ENCODE measurements around the gene SMIM45.

Gene SMIM45

DNA sequence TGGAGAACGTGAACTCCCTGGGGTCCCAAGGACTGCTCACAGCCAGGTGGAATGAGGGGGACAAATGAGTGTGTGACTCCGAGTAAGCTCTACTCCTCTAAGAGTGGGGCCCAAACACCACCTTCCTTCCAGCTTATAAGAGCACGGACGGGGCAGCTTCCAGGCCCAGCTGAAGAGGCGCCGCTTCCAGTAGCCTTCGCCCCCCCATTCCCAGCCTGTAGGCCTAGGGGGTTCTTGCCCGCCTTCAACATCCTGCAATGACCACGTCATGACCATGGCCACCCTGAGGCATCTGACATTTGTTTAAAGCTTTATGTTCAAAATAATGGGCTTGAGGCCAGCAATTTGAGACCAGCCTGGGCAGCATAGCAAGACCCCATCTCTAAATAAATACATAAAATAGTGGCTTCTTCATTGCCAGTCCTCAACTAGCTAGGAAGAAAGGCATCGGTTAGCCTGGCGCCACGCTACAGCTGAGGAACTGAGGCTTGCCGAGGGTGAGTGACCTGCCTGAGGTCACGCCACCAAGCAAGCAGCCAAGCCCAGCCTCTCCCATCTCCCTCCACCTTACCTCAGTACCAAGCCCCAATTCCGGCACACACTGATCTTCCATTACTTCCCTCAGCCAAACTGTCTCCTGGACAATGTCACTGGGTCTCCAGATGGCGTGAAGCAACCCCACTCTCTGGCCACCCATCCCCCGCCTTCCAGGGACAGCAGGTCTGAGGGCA lies 17.5 kb upstream of the SMIM45 start:
- H3K27me3 ChIP-seq (ENCODE audit: control insufficient read depth in 1 of 2, insufficient read depth in 2 of 2, low read length in 2 of 2) = no peaks in the 10 kb centered on the region
- no peak overlapping the region for H3K27ac ChIP-seq (ENCODE audit: low read depth in 2 of 2, low read length in 1 of 2)
- H3K9me3 ChIP-seq (ENCODE audit: control insufficient read depth in 2 of 2, insufficient read depth in 1 of 2, low read depth in 1 of 2, low read length in 1 of 2) = no peaks in the 10 kb centered on the region
- H3K4me1 ChIP-seq (ENCODE audit: control insufficient read depth in 2 of 2, insufficient read depth in 2 of 2, low read length in 1 of 2) = peaks cover 0 to 5% of the 10 kb centered on the region in 2 donors
- H3K36me3 ChIP-seq (ENCODE audit: control insufficient read depth in 2 of 2, insufficient read depth in 2 of 2, low read length in 1 of 2) = no peaks in the 10 kb centered on the region
- whole genome bisulfite sequencing, 2 donors = 93 to 94% methylated on average over 17 of the region's 17 CpGs
- H3K4me3 ChIP-seq (ENCODE audit: low read depth in 1 of 2, low read length in 2 of 2) = no peak overlapping the region

- WGBS, 2 donors = 87 to 96% methylated on average over 4 of the region's 4 CpGs
- peaks cover 0 to 8% of the 10 kb centered on the region in 2 donors for H3K4me1 ChIP-seq (ENCODE audit: control insufficient read depth in 2 of 2, insufficient read depth in 2 of 2, low read length in 1 of 2)
- no peaks in the 10 kb centered on the region for H3K9me3 ChIP-seq (ENCODE audit: control insufficient read depth in 2 of 2, insufficient read depth in 1 of 2, low read depth in 1 of 2, low read length in 1 of 2)
- peaks cover 0 to 2% of the 10 kb centered on the region in 2 donors for H3K36me3 ChIP-seq (ENCODE audit: control insufficient read depth in 2 of 2, insufficient read depth in 2 of 2, low read length in 1 of 2)
- H3K27me3 ChIP-seq (ENCODE audit: control insufficient read depth in 1 of 2, insufficient read depth in 2 of 2, low read length in 2 of 2) = no peaks in the 10 kb centered on the region
- no peak overlapping the region for H3K27ac ChIP-seq (ENCODE audit: low read depth in 2 of 2, low read length in 1 of 2)
- no peak overlapping the region for H3K4me3 ChIP-seq (ENCODE audit: low read depth in 1 of 2, low read length in 2 of 2)
Measured at GRCh38 chr22:41935015-41935351, 17.0 kb upstream of the SMIM45 start.

DNA sequence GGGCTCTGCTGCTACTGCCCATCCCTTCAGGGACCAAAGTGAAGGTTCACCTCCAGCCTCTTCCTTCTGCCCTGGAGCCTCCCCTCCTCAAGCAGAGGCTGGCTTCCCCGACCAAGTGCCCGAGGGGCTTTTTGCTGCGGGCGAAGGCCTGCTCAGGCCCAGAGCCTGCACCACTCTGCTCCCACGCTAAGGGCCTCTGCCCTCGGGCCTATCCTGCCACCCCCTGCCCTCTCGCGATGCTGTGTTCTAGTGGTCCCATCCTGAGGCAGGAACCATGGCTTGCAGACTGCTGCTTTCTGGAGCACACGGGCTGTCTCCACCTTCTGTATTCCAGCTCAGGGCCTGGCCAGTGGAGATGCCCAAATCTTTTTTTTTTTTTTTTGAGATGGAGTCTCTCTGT lies 16.4 kb upstream of the SMIM45 start:
- Histone ChIP-seq H3K27ac (ENCODE audit: low read depth in 2 of 2, low read length in 1 of 2) (no peak overlapping the region), H3K4me3 (ENCODE audit: low read depth in 1 of 2, low read length in 2 of 2) (no peak overlapping the region)
- 92 to 94% methylated on average over 9 of the region's 9 CpGs for WGBS, 2 donors

DNA sequence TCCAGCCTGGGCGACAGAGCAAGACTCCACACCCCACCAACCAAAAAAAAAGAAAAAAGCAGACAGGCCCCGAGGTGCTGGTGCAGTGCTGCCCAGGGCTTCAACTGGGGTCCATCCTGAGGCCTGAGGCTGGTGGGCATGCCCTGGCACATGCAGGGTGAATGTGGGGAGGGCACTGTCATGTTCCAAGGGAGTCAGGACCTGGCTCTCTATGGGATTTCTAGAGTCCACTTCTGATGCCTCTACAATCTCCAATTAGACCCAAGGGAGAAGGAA lies 15.1 kb upstream of the SMIM45 start:
- H3K27me3 ChIP-seq (ENCODE audit: control insufficient read depth in 1 of 2, insufficient read depth in 2 of 2, low read length in 2 of 2) = no peaks in the 10 kb centered on the region
- no peak overlapping the region for H3K27ac ChIP-seq (ENCODE audit: low read depth in 2 of 2, low read length in 1 of 2)
- H3K9me3 ChIP-seq (ENCODE audit: control insufficient read depth in 2 of 2, insufficient read depth in 1 of 2, low read depth in 1 of 2, low read length in 1 of 2) = no peaks in the 10 kb centered on the region
- 90 to 93% methylated on average over 2 of the region's 2 CpGs for WGBS, 2 donors
- H3K4me1 ChIP-seq (ENCODE audit: control insufficient read depth in 2 of 2, insufficient read depth in 2 of 2, low read length in 1 of 2) = peaks cover 0 to 15% of the 10 kb centered on the region in 2 donors
- peaks cover 0 to 3% of the 10 kb centered on the region in 2 donors for H3K36me3 ChIP-seq (ENCODE audit: control insufficient read depth in 2 of 2, insufficient read depth in 2 of 2, low read length in 1 of 2)
- no peak overlapping the region for H3K4me3 ChIP-seq (ENCODE audit: low read depth in 1 of 2, low read length in 2 of 2)

More for the DNA sequence above, 16.4 kb upstream of the SMIM45 start:
- Histone ChIP-seq H3K9me3 (ENCODE audit: control insufficient read depth in 2 of 2, insufficient read depth in 1 of 2, low read depth in 1 of 2, low read length in 1 of 2) (no peaks in the 10 kb centered on the region), H3K4me1 (ENCODE audit: control insufficient read depth in 2 of 2, insufficient read depth in 2 of 2, low read length in 1 of 2) (peaks cover 0 to 8% of the 10 kb centered on the region in 2 donors), H3K36me3 (ENCODE audit: control insufficient read depth in 2 of 2, insufficient read depth in 2 of 2, low read length in 1 of 2) (peaks cover 0 to 3% of the 10 kb centered on the region in 2 donors), H3K27me3 (ENCODE audit: control insufficient read depth in 1 of 2, insufficient read depth in 2 of 2, low read length in 2 of 2) (no peaks in the 10 kb centered on the region)

DNA sequence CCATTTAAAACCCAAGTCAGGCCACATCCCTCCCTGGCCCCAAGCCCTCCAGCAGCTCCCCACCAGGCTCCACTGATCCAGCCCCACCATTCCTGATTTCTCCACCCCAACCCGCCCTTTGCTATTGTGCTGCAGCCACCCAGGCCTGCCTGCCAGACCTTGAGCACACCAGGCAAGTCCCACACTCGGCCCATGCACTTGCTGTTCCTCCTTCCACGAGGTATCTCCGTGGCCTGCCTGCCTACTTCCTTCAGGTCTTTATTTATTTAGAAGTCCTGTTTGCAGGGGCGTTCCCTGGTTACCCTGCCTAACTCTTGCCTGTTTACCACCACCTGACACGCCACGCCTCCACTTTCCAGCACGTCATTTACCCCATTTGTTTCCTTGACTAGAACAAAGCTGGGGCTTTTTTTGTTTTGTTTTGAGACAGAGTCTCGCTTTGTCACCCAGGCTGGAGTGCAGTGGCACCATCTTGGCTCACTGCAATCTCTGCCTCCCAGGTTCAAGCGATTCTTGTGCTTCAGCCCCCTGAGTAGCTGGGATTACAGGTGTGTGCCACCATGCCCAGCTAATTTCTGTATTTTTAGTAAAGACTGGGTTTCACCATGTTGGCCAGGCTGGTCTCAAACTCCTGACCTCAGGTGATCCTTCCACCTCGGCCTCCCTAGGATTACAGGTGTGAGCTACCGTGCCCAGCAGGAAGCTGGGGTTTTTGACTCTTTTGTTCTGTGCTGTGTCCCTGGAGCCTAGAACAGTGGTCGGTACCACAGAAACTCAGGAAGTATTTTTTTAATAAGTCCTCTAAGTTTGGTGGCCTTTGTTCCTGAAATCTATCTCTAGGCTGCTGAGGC lies 11.7 kb upstream of the SMIM45 start:
- peaks cover 0 to 3% of the 10 kb centered on the region in 2 donors for H3K36me3 ChIP-seq (ENCODE audit: control insufficient read depth in 2 of 2, insufficient read depth in 2 of 2, low read length in 1 of 2)
- WGBS, 2 donors = 68 to 69% methylated on average over 13 of the region's 13 CpGs
- peaks cover 0 to 15% of the 10 kb centered on the region in 2 donors for H3K4me1 ChIP-seq (ENCODE audit: control insufficient read depth in 2 of 2, insufficient read depth in 2 of 2, low read length in 1 of 2)
- H3K27me3 ChIP-seq (ENCODE audit: control insufficient read depth in 1 of 2, insufficient read depth in 2 of 2, low read length in 2 of 2) = no peaks in the 10 kb centered on the region
- H3K27ac ChIP-seq (ENCODE audit: low read depth in 2 of 2, low read length in 1 of 2) = peak overlapping the region; percentile 87 to 96
- H3K4me3 ChIP-seq (ENCODE audit: low read depth in 1 of 2, low read length in 2 of 2) = no peak overlapping the region
- H3K9me3 ChIP-seq (ENCODE audit: control insufficient read depth in 2 of 2, insufficient read depth in 1 of 2, low read depth in 1 of 2, low read length in 1 of 2) = no peaks in the 10 kb centered on the region

GRCh38 chr22:41940832-41941765 lies 10.9 kb upstream of the SMIM45 start:
- H3K27me3 ChIP-seq (ENCODE audit: control insufficient read depth in 1 of 2, insufficient read depth in 2 of 2, low read length in 2 of 2) = no peaks in the 10 kb centered on the region
- H3K36me3 ChIP-seq (ENCODE audit: control insufficient read depth in 2 of 2, insufficient read depth in 2 of 2, low read length in 1 of 2) = peaks cover 0 to 3% of the 10 kb centered on the region in 2 donors
- H3K4me1 ChIP-seq (ENCODE audit: control insufficient read depth in 2 of 2, insufficient read depth in 2 of 2, low read length in 1 of 2) = peaks cover 0 to 20% of the 10 kb centered on the region in 2 donors
- WGBS, 2 donors = 43 to 44% methylated on average over 13 of the region's 13 CpGs
- H3K9me3 ChIP-seq (ENCODE audit: control insufficient read depth in 2 of 2, insufficient read depth in 1 of 2, low read depth in 1 of 2, low read length in 1 of 2) = no peaks in the 10 kb centered on the region
- no peak overlapping the region for H3K4me3 ChIP-seq (ENCODE audit: low read depth in 1 of 2, low read length in 2 of 2)
- peak overlapping the region; percentile 87 to 96 for H3K27ac ChIP-seq (ENCODE audit: low read depth in 2 of 2, low read length in 1 of 2)

GRCh38 chr22:41943661-41944209 lies 8.2 kb upstream of the SMIM45 start:
- H3K4me1 ChIP-seq (ENCODE audit: control insufficient read depth in 2 of 2, insufficient read depth in 2 of 2, low read length in 1 of 2) = peaks cover 0 to 21% of the 10 kb centered on the region in 2 donors
- 57 to 61% methylated on average over 9 of the region's 9 CpGs for WGBS, 2 donors
- no peaks in the 10 kb centered on the region for H3K9me3 ChIP-seq (ENCODE audit: control insufficient read depth in 2 of 2, insufficient read depth in 1 of 2, low read depth in 1 of 2, low read length in 1 of 2)
- peaks cover 0 to 3% of the 10 kb centered on the region in 2 donors for H3K36me3 ChIP-seq (ENCODE audit: control insufficient read depth in 2 of 2, insufficient read depth in 2 of 2, low read length in 1 of 2)
- no peak overlapping the region for H3K4me3 ChIP-seq (ENCODE audit: low read depth in 1 of 2, low read length in 2 of 2)
- peak overlapping the region in 1 of 2 donors; percentile 77 for H3K27ac ChIP-seq (ENCODE audit: low read depth in 2 of 2, low read length in 1 of 2)
- H3K27me3 ChIP-seq (ENCODE audit: control insufficient read depth in 1 of 2, insufficient read depth in 2 of 2, low read length in 2 of 2) = no peaks in the 10 kb centered on the region

DNA sequence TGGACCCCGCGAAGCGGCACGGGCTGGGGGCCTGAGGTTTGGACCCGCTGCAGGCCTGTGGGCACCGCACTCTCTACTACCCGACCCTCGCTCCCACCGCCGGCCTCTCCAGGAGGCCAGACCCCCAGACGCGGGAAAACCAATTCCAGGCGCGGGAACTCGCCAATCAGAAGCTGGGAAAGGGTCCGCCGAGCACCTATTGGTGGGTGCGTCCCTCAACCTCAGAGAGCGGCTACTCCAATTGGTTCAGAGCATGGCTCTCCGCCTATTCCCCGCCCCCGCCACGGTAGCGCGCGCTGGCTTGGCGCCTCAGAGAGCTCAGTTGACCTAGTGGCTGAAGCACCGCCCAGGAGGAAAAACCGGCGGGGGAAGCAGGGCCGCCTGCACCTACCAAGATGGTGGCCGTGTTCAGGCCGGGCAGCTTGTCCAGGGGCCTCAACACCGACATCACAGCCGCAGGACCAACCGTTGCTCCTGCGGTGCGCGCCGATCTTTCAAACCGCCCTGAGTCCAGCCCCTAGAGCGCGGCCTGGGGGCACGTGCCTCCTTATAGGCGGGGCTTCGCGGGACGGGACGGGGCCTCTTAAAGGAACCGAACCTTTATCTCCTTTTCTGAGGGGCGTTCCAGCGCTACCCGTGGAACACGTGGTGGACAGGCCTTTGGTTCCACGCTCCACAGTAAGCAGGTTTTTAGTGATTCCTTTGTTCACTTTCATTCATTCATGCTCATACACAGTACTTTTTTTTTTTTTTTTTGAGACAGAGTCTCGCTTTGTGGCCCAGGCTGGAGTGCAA lies 5.1 kb upstream of the SMIM45 start, which contains the start of gene CENPM:
CENPM (minus strand) TSS at position 524 of the 795 bp plus-strand sequence; CDS start at position 448, 76 bp downstream.
- Histone ChIP-seq H3K9me3 (ENCODE audit: control insufficient read depth in 2 of 2, insufficient read depth in 1 of 2, low read depth in 1 of 2, low read length in 1 of 2) (no peaks in the 10 kb centered on the region), H3K36me3 (ENCODE audit: control insufficient read depth in 2 of 2, insufficient read depth in 2 of 2, low read length in 1 of 2) (no peaks in the 10 kb centered on the region), H3K27ac (ENCODE audit: low read depth in 2 of 2, low read length in 1 of 2) (peak within 1 kb of the TSS in 1 of 2 donors; percentile 23), H3K4me1 (ENCODE audit: control insufficient read depth in 2 of 2, insufficient read depth in 2 of 2, low read length in 1 of 2) (peaks cover 0 to 8% of the 10 kb centered on the region in 2 donors), H3K27me3 (ENCODE audit: control insufficient read depth in 1 of 2, insufficient read depth in 2 of 2, low read length in 2 of 2) (no peaks in the 10 kb centered on the region), H3K4me3 (ENCODE audit: low read depth in 1 of 2, low read length in 2 of 2) (peak within 1 kb of the TSS; percentile 59 to 79)
- WGBS, 2 donors = 2% methylated on average over 56 of the region's 56 CpGs

Measured in esophagus (tissue), 2 donors.